Chondrocyte (in vitro differentiated cells): ENCODE measurements around the gene CACTIN. TPM values are rescaled to one million over a fixed set of nuclear protein-coding genes. Genes with fewer than 3 reads are reported as not detected.

ENCODE experiments used
- DNase-seq: peaks from one replicate; pipeline ENCODE4 v3.0.0; 2021; ENCODE audit warnings: mixed read lengths, low spot score
- H3K27ac Mint-ChIP-seq: one replicate; pipeline ENCODE4 v1.8.0; 2021; ENCODE audit warnings: mild to moderate bottlenecking, moderate library complexity, mixed read lengths; ENCODE audit not compliant: unreplicated experiment
- H3K27me3 Mint-ChIP-seq: 2 replicates; pipeline ENCODE4 v1.8.0; 2021; ENCODE audit warnings: low read depth, mixed read lengths
- H3K36me3 Mint-ChIP-seq: 2 replicates; pipeline ENCODE4 v1.8.0; 2021; ENCODE audit warnings: low read depth, mixed read lengths
- H3K4me1 Mint-ChIP-seq: 2 replicates; pipeline ENCODE4 v1.8.0; 2021; ENCODE audit warnings: low read depth, mild to moderate bottlenecking, mixed read lengths
- H3K4me3 Mint-ChIP-seq: one replicate; pipeline ENCODE4 v1.8.0; 2021; ENCODE audit warnings: mild to moderate bottlenecking, moderate library complexity, mixed read lengths; ENCODE audit not compliant: unreplicated experiment
- H3K9me3 Mint-ChIP-seq: 2 replicates; pipeline ENCODE4 v1.8.0; 2021; ENCODE audit warnings: low read depth, mixed read lengths
- CTCF ChIP-seq: fragments of 200-600 bp; sonication (generic); IDR thresholded peaks from 2 replicates; pipeline ENCODE4 v1.5.0; 2021; ENCODE audit warnings: antibody characterized with exemption, mild to moderate bottlenecking, moderate library complexity
- total RNA-seq: library from RNA; stranded (reverse); gene quantifications from 3 replicates; pipeline ENCODE4 v1.2.1, GENCODE V29; 2021

CACTIN gene
- total RNA-seq, 1 donor from 2014 or later, result 19.5 TPM

GRCh38 chr19:3665681-3666544 lies 39.3 kb upstream of the CACTIN start:
- no peak overlapping the region for H3K27ac Mint-ChIP-seq
- peaks cover 15% of the 10 kb centered on the region for H3K36me3 Mint-ChIP-seq
- H3K9me3 Mint-ChIP-seq, result no peaks in the 10 kb centered on the region
- no peak overlapping the region for H3K4me3 Mint-ChIP-seq
- no peak for DNase-seq
- peaks cover 36% of the 10 kb centered on the region for H3K4me1 Mint-ChIP-seq
- no peaks in the 10 kb centered on the region for H3K27me3 Mint-ChIP-seq
- TF ChIP-seq CTCF, result peak; percentile 97

- H3K27ac Mint-ChIP-seq, result peak overlapping the region; percentile 74
- peaks cover 28% of the 10 kb centered on the region for H3K4me1 Mint-ChIP-seq
- H3K36me3 Mint-ChIP-seq, result peaks cover 19% of the 10 kb centered on the region
- no peak for TF ChIP-seq CTCF
- no peaks in the 10 kb centered on the region for H3K9me3 Mint-ChIP-seq
- no peak for DNase-seq
- no peaks in the 10 kb centered on the region for H3K27me3 Mint-ChIP-seq
- H3K4me3 Mint-ChIP-seq, result no peak overlapping the region
Measured at GRCh38 chr19:3664879-3665642, 38.5 kb upstream of the CACTIN start.

- no peak for TF ChIP-seq CTCF
- peak overlapping the region; percentile 73 for H3K27ac Mint-ChIP-seq
- H3K36me3 Mint-ChIP-seq, result peaks cover 19% of the 10 kb centered on the region
- H3K27me3 Mint-ChIP-seq, result no peaks in the 10 kb centered on the region
- H3K4me3 Mint-ChIP-seq, result no peak overlapping the region
- DNase-seq, result no peak
- H3K4me1 Mint-ChIP-seq, result peaks cover 17% of the 10 kb centered on the region
- no peaks in the 10 kb centered on the region for H3K9me3 Mint-ChIP-seq
Measured at GRCh38 chr19:3663838-3664237, 37.2 kb upstream of the CACTIN start.

- TF ChIP-seq CTCF, result no peak
- Mint-ChIP-seq H3K36me3 (peaks cover 28% of the 10 kb centered on the region), H3K27ac (no peak overlapping the region), H3K9me3 (no peaks in the 10 kb centered on the region), H3K4me1 (peaks cover 9% of the 10 kb centered on the region), H3K4me3 (no peak overlapping the region), H3K27me3 (no peaks in the 10 kb centered on the region)
- DNase-seq, result no peak
Measured at GRCh38 chr19:3661284-3662238, 35.0 kb upstream of the CACTIN start.
